ENCODE measurements around the gene BTBD10. TPM values are rescaled to one million over a fixed set of nuclear protein-coding genes. Genes with fewer than 3 reads are reported as not detected.

The BTBD10 gene
- total RNA-seq, 1 donor from 2014 or later: 26.4 TPM

GRCh38 chr11:13348305-13348704, 114.7 kb downstream of the BTBD10 start:
- H3K27ac ChIP-seq (replicated peaks): no peak overlapping the region
- no peak for TF ChIP-seq CTCF (IDR thresholded peaks at IDR 0.05; ENCODE audit: borderline replicate concordance)
- no peaks in the 10 kb centered on the region for H3K27me3 ChIP-seq (ENCODE audit: low read depth)
- H3K4me3 ChIP-seq: no peak overlapping the region
- peaks cover 13% of the 10 kb centered on the region for H3K4me1 ChIP-seq
- H3K9me3 ChIP-seq (replicated peaks): no peaks in the 10 kb centered on the region
- intact Hi-C loops (cut with micrococcal nuclease): no loop called here
- DNase-seq: no peak
- peaks cover 3% of the 10 kb centered on the region for H3K36me3 ChIP-seq

GRCh38 chr11:13347901-13348300, 115.1 kb downstream of the BTBD10 start:
- peaks cover 13% of the 10 kb centered on the region for H3K4me1 ChIP-seq
- no peaks in the 10 kb centered on the region for H3K27me3 ChIP-seq (ENCODE audit: low read depth)
- no peak for DNase-seq
- intact Hi-C loops (cut with micrococcal nuclease): no loop called here
- no peak overlapping the region for H3K4me3 ChIP-seq
- no peaks in the 10 kb centered on the region for H3K9me3 ChIP-seq (replicated peaks)
- no peak overlapping the region for H3K27ac ChIP-seq (replicated peaks)
- peaks cover 3% of the 10 kb centered on the region for H3K36me3 ChIP-seq
- no peak for TF ChIP-seq CTCF (IDR thresholded peaks at IDR 0.05; ENCODE audit: borderline replicate concordance)

- H3K27me3 ChIP-seq (ENCODE audit: low read depth): no peaks in the 10 kb centered on the region
- intact Hi-C loops (cut with micrococcal nuclease): no loop called here
- DNase-seq: no peak
- peaks cover 13% of the 10 kb centered on the region for H3K4me1 ChIP-seq
- no peaks in the 10 kb centered on the region for H3K9me3 ChIP-seq (replicated peaks)
- no peak for TF ChIP-seq CTCF (IDR thresholded peaks at IDR 0.05; ENCODE audit: borderline replicate concordance)
- peaks cover 3% of the 10 kb centered on the region for H3K36me3 ChIP-seq
- no peak overlapping the region for H3K4me3 ChIP-seq
- no peak overlapping the region for H3K27ac ChIP-seq (replicated peaks)
These were observed 116.6 kb downstream of the BTBD10 start for GRCh38 chr11:13346470-13346869.

GRCh38 chr11:13344818-13345217, 118.2 kb downstream of the BTBD10 start:
- DNase-seq: no peak
- Histone ChIP-seq H3K36me3 (no peaks in the 10 kb centered on the region), H3K27ac (replicated peaks) (no peak overlapping the region), H3K4me3 (no peak overlapping the region), H3K9me3 (replicated peaks) (no peaks in the 10 kb centered on the region), H3K4me1 (peaks cover 26% of the 10 kb centered on the region), H3K27me3 (ENCODE audit: low read depth) (no peaks in the 10 kb centered on the region)
- intact Hi-C loops (cut with micrococcal nuclease): no loop called here
- no peak for TF ChIP-seq CTCF (IDR thresholded peaks at IDR 0.05; ENCODE audit: borderline replicate concordance)

- DNase-seq: no peak
- H3K4me1 ChIP-seq: peaks cover 33% of the 10 kb centered on the region
- intact Hi-C loops (cut with micrococcal nuclease): no loop called here
- TF ChIP-seq CTCF (IDR thresholded peaks at IDR 0.05; ENCODE audit: borderline replicate concordance): peak; percentile 90
- no peaks in the 10 kb centered on the region for H3K9me3 ChIP-seq (replicated peaks)
- no peaks in the 10 kb centered on the region for H3K36me3 ChIP-seq
- no peaks in the 10 kb centered on the region for H3K27me3 ChIP-seq (ENCODE audit: low read depth)
- no peak overlapping the region for H3K4me3 ChIP-seq
- H3K27ac ChIP-seq (replicated peaks): no peak overlapping the region
These were observed 118.9 kb downstream of the BTBD10 start for GRCh38 chr11:13343931-13344717.
